CD4-positive, alpha-beta T cell treated with Interleukin-17A for 1 hour (primary cell): ENCODE results near the gene HEG1.

Experiments
- DNase-seq: peaks from one replicate; pipeline ENCODE4 v3.0.0-alpha.2; 2020

The HEG1 gene

GRCh38 chr3:125010393-125010792, 45.4 kb downstream of the HEG1 start:
- DNase-seq = no peak

- DNase-seq = no peak
These were observed 47.0 kb downstream of the HEG1 start for GRCh38 chr3:125008766-125009165.

- no peak for DNase-seq
These were observed 49.5 kb downstream of the HEG1 start for GRCh38 chr3:125006291-125006731.

DNA sequence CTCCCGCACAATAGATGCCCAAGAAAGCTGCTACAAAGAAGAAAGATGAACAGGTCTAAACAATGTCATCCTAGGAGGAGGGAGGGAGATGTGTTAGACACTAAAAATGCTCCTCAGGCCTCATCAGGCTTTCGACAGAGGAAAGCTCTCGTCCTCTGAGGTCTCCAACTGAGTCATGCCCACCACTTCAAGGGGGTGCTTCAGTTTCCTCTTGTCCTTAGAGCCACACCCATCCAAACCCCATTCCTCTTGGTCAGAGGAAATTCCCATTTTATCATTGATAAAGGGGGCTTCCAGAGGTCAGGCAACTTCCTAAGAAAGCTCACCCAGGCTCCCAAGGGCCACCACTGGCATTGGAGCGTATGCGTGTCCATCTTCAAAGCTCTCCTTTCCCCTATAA, 50.1 kb downstream of the HEG1 start:
- DNase-seq = no peak

- DNase-seq = no peak
These were observed 50.6 kb downstream of the HEG1 start for GRCh38 chr3:125005222-125005621.

DNA sequence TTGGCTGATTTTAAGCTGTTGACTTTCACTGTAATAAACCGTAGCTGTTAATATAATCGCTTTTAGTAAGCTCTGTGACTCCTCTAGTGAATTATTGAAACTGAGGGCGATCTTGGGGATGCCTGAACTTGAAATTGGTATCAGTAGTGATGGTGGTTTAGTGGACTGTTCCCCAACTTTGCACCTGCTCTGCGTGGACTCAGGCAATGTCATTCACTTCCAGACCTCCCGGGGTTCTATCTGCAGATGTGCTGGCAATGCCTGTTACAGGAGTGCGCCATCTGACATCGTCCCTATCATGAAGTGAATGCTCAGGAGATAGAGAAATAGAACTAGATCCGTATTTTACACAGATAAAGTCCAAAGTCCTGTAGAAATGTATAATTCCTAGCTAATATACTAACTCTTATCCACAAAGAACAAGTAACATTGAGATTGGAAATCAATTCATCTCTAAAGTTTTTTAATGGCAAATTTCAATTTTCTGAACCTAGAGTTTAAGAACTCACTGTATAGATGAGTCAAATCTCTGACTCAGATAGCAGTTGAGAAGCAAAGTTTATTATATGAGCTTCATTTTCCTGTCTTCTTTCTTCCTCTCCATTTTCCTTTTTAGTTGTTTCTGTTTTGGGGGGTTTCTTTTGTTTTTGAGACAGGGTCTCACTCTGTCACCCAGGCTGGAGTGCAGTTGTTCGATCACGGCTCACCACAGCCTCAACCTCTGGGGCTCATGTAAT, 51.8 kb downstream of the HEG1 start:
- DNase-seq = no peak

- no peak for DNase-seq
These were observed 52.4 kb downstream of the HEG1 start for GRCh38 chr3:125003369-125003853.

DNA sequence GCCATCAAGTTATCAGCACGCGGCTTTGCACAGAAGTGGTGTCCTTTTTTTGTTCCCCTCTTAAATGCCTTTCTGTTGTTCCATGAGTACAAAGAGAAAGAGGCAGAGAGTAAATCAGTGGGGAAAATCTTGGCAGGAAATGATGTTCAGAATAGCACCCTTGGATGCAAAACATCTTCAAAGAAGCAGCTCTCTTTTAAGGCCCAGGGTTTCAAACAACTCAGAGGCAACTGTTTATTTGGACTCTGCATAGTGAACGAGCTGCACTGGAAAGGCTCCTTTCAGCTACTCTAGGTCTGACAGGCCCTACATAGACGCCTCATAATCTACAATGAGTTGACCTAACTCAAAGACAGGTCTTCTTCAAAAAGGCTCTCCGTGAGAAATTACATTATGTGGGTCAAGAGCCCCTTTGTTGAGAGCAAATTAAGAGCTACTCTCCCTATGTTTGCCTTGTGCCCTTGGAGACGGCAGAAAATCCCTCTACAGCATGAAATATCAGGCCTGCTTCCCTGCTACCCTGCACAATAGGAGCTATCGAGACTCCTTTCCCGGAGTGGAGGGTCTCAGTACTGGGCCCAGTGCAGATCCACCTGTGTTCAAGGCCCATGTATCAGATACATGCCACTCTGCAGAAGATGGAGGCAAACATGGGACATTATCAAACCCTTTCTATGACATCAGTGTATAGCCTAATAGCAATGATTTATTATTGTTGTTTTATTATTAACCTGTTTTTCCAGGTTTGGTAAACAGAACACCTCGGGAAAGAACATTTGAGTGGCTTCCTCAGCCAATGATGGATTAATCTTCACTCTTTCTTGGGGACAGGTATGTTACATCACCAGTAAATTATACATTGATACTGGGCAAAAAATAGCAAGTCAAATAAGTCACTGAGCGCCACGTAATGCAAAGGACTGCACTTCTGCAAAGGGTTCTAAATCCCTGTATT, 53.1 kb downstream of the HEG1 start:
- DNase-seq = peak; percentile 23

DNA sequence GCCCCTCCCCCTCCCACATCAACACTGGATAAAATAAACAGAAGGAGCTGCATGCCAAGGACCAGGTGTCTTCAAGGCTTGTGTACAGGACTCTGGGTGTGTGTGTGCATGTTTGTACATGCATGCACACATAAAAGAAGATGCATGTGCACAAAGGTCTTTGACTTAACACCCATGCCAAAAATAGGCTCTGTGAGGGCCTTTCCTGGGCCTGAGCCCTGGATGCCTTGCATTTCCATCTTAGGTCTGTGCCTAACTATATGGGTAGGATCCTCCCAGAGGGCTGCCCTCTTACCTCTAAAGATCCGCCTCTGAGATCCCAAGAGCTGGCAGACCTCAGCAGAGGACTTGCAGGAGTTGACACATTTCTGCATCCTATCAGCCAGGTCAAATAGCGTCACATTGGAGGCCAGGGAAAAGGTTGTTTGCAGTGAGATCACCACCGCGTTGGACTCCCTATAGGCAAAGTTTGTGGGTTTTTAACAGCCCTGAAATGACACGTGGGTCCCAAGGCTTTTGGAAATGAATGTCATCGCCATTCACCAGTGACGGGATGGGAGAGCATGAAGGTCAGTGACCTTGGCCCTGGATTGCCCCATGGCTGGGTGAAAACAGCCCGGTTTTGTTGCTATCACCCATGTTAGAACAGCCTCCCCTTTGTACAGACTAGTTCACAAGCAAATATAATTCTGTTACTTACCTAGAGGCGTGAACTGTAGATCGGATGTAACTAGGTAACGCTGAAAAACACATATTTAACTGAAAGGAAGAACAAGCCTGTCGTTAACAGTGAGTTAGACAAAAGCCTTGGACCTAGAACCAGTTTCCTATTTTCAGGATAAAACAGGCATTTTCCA, 54.0 kb downstream of the HEG1 start:
- peak; percentile 10 for DNase-seq

GRCh38 chr3:125000661-125001060, 55.1 kb downstream of the HEG1 start:
- no peak for DNase-seq

GRCh38 chr3:124999897-125000435, 55.8 kb downstream of the HEG1 start:
- no peak for DNase-seq

DNA sequence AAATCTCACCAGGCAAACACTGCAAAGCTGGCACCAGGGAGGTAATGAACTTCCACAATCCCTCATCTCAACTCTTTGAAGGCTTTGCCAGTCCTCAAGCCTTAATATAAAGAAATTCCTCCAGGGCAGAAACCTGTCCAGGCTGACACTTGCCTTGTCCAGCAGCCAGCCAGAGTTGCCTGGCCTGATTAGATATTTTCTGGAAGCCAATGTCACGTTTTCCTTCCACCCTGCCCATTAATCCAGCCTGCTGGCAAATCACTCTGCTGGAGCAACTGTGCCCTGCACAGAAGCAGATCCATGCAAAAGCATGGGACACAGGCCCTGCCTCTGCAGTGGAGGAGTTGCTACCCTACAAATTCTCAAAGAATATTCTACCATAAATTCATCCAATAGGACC, 56.5 kb downstream of the HEG1 start:
- DNase-seq = no peak

GRCh38 chr3:124998247-124998630, 57.6 kb downstream of the HEG1 start:
- no peak for DNase-seq

- no peak for DNase-seq
These were observed 58.2 kb downstream of the HEG1 start for GRCh38 chr3:124997303-124998246.

DNA sequence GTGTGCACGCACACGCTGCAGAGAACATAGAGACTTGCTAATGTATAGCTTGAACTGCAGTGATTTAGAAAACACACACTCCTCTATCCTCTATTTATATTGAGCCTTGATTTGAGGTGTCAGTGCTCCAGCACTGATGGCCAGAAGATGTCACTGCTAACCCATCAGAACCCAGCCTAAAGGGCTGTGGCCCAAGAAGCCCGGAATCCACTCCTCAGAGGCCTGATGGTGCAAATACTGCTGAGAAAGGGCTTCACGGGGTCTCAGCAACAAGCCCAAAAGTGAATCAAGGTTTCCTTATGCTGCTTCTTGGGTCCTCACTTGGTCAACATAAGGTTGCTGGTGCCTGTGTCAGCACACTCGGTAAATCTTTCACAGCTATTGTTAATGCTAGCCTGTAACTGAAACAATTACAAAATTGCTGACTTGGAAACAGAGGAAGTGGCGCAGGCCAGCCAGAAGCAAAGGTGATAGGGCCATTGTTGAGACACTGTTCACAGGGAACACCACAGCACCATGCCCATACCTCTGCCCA, 60.3 kb downstream of the HEG1 start:
- DNase-seq = peak; percentile 62

DNA sequence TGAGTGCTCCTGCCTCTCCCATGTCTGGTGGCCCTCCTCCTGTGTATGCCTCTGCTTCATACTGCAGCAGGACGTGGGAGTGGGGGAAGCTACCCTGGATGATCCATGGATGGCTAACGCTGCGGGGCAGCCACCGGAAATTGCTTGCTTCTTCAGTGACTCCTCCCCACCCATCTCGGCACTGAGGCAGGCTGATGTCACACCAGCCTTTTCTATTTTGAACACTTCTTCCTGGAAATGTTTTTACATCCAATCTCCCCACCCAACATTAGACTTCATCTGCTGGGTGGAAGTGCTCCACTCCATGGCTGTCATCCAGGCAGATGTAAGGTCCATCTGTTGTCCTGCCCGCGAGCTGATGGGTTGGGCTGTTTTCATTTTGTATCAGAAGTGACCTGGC, 62.3 kb downstream of the HEG1 start:
- DNase-seq = no peak

DNA sequence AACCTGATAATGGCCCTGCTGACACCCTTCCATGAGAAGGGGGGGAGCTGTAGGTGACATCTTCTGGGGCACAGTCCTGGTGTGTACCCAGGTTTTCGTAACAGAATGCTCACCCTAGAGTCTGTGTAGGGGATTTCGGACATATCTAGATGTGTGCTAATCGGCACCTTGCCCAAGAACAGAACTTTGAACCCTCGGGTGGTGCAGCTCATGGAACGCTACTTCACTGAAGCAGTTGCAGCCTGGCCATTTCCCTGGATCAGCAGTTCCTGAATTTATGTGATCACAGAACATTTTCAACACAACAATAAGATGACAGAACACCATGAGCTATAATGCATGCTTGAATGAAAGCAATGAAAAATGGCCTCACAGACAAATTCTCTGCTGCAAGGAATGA, 63.8 kb downstream of the HEG1 start:
- no peak for DNase-seq

DNA sequence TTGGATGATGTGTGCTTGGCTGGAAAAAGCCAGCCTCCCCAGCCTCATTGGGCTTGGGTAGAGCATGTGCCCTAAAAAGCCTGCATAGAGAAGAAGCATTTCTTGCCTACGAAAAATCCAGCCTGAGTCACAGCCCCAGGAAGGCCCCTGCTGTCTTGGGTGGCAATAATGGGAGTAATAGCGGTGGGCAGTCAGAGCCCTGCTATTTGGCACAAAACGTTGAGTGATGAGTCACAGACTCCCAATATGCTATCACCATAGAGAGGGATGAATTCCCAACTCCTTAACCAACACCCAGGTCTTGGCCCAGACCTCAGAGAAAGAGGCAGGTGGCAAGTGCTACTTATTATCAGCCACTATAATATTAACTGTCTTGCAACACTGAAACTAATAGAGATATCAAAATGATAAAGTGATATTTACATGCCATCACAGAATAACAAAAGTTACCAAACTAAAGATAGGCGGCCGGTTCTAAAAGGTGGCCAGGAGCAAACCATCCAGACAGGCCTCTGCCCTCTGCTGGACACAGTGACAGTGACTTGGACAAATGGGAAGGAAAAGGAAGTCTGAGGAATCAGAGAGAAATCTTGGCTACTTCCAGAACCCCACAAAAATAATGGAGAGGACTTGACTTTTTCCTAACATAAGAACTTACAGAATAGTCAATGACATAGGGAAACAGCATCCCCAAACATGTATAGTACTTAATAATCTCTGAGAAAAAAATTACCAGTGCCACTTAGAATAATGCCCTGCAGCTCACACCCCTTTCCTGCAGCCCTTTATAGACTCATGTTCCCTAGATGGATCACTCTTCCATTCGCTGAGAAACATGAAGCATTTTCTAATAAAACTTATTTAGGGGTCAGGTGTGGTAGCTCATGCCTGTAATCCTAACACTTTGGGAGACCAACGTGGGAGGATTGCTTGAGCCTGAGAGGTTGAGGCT, 69.3 kb downstream of the HEG1 start:
- DNase-seq = no peak

- DNase-seq = no peak
These were observed 70.4 kb downstream of the HEG1 start for GRCh38 chr3:124985349-124985748.

GRCh38 chr3:124984754-124985153, 71.0 kb downstream of the HEG1 start:
- DNase-seq = no peak
